Measurements from ENCODE around the gene DEAF1. TPM values are rescaled to one million over a fixed set of nuclear protein-coding genes. Genes with fewer than 3 reads are reported as not detected.

DEAF1 gene
- total RNA-seq, result 21.2 and 31.3 TPM in 2 replicates

GRCh38 chr11:694563-695287 is at the start of gene DEAF1:
Gene DEAF1 (minus strand): TSS chr11:695222. CDS start chr11:695047, 175 bp downstream.

GRCh38 chr11:705646-706438 is 10.8 kb upstream of the DEAF1 start, which contains the start of gene EPS8L2:
Gene EPS8L2 (plus strand): TSS chr11:706231. CDS start chr11:709408, 3,177 bp downstream.

GRCh38 chr11:695538-696248 is 671 bp upstream of the DEAF1 start, which contains the start of gene TMEM80:
Gene TMEM80 (plus strand): TSS chr11:695816. CDS start chr11:695828, 12 bp downstream.

GRCh38 chr11:636511-637332 is 58.3 kb downstream of the DEAF1 start, which contains the start of gene DRD4:
Gene DRD4 (plus strand): TSS chr11:637269. CDS start chr11:637305, 36 bp downstream.

GRCh38 chr11:626475-627307 is 68.3 kb downstream of the DEAF1 start, which contains the start of gene SCT:
Gene SCT (minus strand): TSS chr11:627181. CDS start chr11:627143, 38 bp downstream.

GRCh38 chr11:624705-625635 is 70.1 kb downstream of the DEAF1 start, which contains the start of gene CDHR5:
Gene CDHR5 (minus strand): TSS chr11:624955. CDS start chr11:624902, 53 bp downstream.

GRCh38 chr11:615504-616319 is 79.3 kb downstream of the DEAF1 start, which contains the start of gene IRF7:
Gene IRF7 (minus strand): TSS chr11:615950. CDS start chr11:615364, 586 bp downstream.

Other genes starting within 250 kb of the DEAF1 start
- 30.9 and 42.6 TPM in 2 replicates for gene PTDSS2, start 244.9 kb downstream of the DEAF1 start, total RNA-seq
- 296 and 361 TPM in 2 replicates for gene RNH1, start 188.0 kb downstream of the DEAF1 start, total RNA-seq
- 66.3 and 70.2 TPM in 2 replicates for gene HRAS, start 159.6 kb downstream of the DEAF1 start, total RNA-seq
- gene LRRC56, start 157.7 kb downstream of the DEAF1 start, total RNA-seq, result 0.55 and 0.85 TPM in 2 replicates
- gene LMNTD2, start 134.5 kb downstream of the DEAF1 start, total RNA-seq, result 0.28 TPM in 2 replicates
- gene RASSF7, start 134.3 kb downstream of the DEAF1 start, total RNA-seq, result 2.5 and 2.7 TPM in 2 replicates
- 17.6 and 24.8 TPM in 2 replicates for gene PHRF1, start 118.8 kb downstream of the DEAF1 start, total RNA-seq
- 5.7 and 6.0 TPM in 2 replicates for gene IRF7, start 79.3 kb downstream of the DEAF1 start, total RNA-seq
- gene CDHR5, start 70.3 kb downstream of the DEAF1 start, total RNA-seq, result not detected in 2 replicates
- not detected in 2 replicates for gene SCT, start 68.0 kb downstream of the DEAF1 start, total RNA-seq
- gene DRD4, start 58.0 kb downstream of the DEAF1 start, total RNA-seq, result 0.18 TPM in 1 of 2 replicates, not detected in the other
- gene TMEM80, start 594 bp upstream of the DEAF1 start, total RNA-seq, result 11.9 and 12.1 TPM in 2 replicates
- 33.9 and 35.4 TPM in 2 replicates for gene EPS8L2, start 11.0 kb upstream of the DEAF1 start, total RNA-seq
- gene TALDO1, start 52.2 kb upstream of the DEAF1 start, total RNA-seq, result 228 and 306 TPM in 2 replicates
- 16.4 and 17.9 TPM in 2 replicates for gene GATD1, start 82.3 kb upstream of the DEAF1 start, total RNA-seq
- gene CEND1, start 94.9 kb upstream of the DEAF1 start, total RNA-seq, result 0.28 and 0.85 TPM in 2 replicates
- 6.5 and 12.3 TPM in 2 replicates for gene SLC25A22, start 103.1 kb upstream of the DEAF1 start, total RNA-seq
- 4.4 and 9.2 TPM in 2 replicates for gene PIDD1, start 110.0 kb upstream of the DEAF1 start, total RNA-seq
- 394 and 414 TPM in 2 replicates for gene RPLP2, start 114.7 kb upstream of the DEAF1 start, total RNA-seq
- gene PNPLA2, start 123.7 kb upstream of the DEAF1 start, total RNA-seq, result 17.2 and 21.4 TPM in 2 replicates
- 0.14 and 0.65 TPM in 2 replicates for gene CRACR2B, start 132.7 kb upstream of the DEAF1 start, total RNA-seq
- 455 and 613 TPM in 2 replicates for gene CD151, start 137.7 kb upstream of the DEAF1 start, total RNA-seq
- 239 and 265 TPM in 2 replicates for gene POLR2L, start 147.3 kb upstream of the DEAF1 start, total RNA-seq
- gene TSPAN4, start 147.6 kb upstream of the DEAF1 start, total RNA-seq, result 134 and 155 TPM in 2 replicates
- gene CHID1, start 215.6 kb upstream of the DEAF1 start, total RNA-seq, result 40.4 and 56.2 TPM in 2 replicates
- 16.9 and 20.8 TPM in 2 replicates for gene AP2A2, start 230.6 kb upstream of the DEAF1 start, total RNA-seq

Measured in smooth muscle cell of bladder (primary cell).